Kidney epithelial cell (primary cell): Measurements from ENCODE around the gene DDX5. TPM values are rescaled to one million over a fixed set of nuclear protein-coding genes. Genes with fewer than 3 reads are reported as not detected.
"Not testable (repeated sequence)": the region's sequence is repeated elsewhere in the genome, so short reads cannot be mapped to it uniquely, and the experiment has no call there.

Experiments
- DNase-seq: peaks from one replicate; pipeline ENCODE4 v3.0.0-alpha.2; 2010; ENCODE audit warnings: low read depth
- H3K27me3 ChIP-seq: 2 replicates; pipeline ENCODE4 v1.6.0; 2011; ENCODE audit warnings: low read length; ENCODE audit not compliant: control insufficient read depth, insufficient read depth
- H3K36me3 ChIP-seq: 2 replicates; pipeline ENCODE4 v1.5.1; 2011; ENCODE audit warnings: low read length; ENCODE audit not compliant: control insufficient read depth, insufficient read depth
- H3K4me3 ChIP-seq: 2 replicates; pipeline ENCODE4 v1.5.1; 2011; ENCODE audit warnings: low read depth, mild to moderate bottlenecking, control low read depth, low read length
- total RNA-seq: library from RNA; depleted of rRNA; stranded (reverse); fragments of >200 nt; gene quantifications from 2 replicates; pipeline ENCODE4 v1.2.3, GENCODE V29; 2015
- TF ChIP-seq, protein P1 (sequence below): IDR thresholded peaks from 2 replicates; pipeline ENCODE4 v1.5.1; 2011; ENCODE audit warnings: mild to moderate bottlenecking, moderate library complexity, low read length, control low read depth, inconsistent platforms; ENCODE audit not compliant: insufficient read depth, poor library complexity, severe bottlenecking

DDX5 gene
- total RNA-seq, 1 donor from 2014 or later: 1,044 TPM

DNA sequence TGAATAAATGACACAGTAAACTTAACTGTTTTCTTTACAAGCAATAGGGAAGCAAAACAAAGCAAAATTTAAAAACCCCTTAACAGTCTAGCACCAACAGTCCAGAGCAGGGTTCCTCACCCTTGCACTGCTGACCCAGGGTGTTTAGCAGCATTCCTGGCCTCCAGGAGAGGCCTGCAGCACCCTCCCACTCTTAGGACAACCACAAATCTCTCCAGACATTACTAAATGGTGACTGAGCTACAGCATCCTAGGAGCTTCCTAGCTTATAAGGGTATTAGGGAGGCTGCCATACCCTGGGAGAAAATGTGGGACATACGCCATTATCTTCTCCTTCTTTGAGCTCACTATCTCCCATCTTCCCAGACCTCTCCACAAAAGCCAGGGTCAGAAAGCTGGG lies 25.1 kb downstream of the DDX5 start:
- H3K36me3 ChIP-seq: peaks cover 1% of the 10 kb centered on the region
- no peaks in the 10 kb centered on the region for H3K27me3 ChIP-seq
- H3K4me3 ChIP-seq: no peak overlapping the region
- no peak for DNase-seq
- TF ChIP-seq, protein P1, sequence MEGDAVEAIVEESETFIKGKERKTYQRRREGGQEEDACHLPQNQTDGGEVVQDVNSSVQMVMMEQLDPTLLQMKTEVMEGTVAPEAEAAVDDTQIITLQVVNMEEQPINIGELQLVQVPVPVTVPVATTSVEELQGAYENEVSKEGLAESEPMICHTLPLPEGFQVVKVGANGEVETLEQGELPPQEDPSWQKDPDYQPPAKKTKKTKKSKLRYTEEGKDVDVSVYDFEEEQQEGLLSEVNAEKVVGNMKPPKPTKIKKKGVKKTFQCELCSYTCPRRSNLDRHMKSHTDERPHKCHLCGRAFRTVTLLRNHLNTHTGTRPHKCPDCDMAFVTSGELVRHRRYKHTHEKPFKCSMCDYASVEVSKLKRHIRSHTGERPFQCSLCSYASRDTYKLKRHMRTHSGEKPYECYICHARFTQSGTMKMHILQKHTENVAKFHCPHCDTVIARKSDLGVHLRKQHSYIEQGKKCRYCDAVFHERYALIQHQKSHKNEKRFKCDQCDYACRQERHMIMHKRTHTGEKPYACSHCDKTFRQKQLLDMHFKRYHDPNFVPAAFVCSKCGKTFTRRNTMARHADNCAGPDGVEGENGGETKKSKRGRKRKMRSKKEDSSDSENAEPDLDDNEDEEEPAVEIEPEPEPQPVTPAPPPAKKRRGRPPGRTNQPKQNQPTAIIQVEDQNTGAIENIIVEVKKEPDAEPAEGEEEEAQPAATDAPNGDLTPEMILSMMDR: no peak

DNA sequence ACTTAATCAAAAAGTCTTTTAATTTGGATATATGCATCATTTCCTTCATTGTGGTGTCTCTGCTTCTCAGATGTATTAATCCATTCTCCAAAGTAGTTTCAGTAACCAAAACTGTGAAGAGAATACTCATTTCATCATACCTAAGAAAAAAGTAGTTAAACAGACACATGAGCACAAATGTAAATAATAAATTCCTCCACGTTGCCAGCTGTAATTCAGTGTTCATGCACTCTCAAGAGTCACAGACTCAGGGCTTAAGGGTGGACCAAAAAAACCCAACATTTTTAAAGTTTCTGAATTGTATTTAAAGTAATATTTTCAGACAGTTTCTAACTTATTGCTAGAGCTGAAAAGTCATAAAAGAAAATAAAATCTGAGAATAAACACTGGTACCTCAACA lies 28.2 kb downstream of the DDX5 start:
- TF ChIP-seq, protein P1: no peak
- no peak for DNase-seq
- Histone ChIP-seq H3K27me3 (no peaks in the 10 kb centered on the region), H3K36me3 (no peaks in the 10 kb centered on the region), H3K4me3 (no peak overlapping the region)

DNA sequence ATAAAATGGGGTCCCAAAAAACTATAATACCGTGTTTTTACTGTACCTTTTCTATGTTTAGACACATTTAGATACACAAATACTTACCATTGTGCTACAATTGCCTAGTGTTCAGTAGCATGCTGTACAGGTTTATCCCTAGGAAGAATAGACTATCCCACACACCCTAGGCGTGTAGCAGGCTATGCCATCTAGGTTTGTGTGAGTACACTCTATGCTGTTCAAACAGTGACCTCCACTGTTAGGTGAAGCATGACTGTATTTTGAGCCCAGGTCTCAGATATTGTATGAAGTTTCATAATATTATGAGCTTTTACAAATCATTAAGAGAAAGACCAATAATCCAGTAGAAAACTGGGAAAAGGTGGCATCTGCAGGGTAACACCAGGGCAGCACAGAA lies 33.5 kb downstream of the DDX5 start:
- Histone ChIP-seq H3K27me3 (no peaks in the 10 kb centered on the region), H3K36me3 (no peaks in the 10 kb centered on the region), H3K4me3 (no peak overlapping the region)
- TF ChIP-seq, protein P1: no peak
- DNase-seq: no peak

DNA sequence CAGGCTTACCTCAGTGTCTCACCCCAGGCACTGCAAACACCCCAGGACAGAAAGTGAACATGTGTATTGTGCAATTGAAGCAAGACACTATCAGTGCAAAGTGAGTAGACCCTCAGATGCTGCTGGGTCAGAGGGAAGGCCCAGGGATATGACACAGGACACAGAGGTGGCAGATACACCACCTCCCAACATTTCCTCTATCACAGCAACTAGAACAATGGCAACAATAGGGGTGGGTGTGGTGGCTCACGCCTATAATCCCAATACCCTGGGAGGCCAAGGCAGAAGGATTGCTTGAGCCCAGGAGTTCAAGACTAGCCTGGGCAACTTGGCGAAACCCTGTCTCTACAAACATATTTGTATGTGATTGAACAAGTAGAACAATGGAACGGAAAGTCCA lies 34.6 kb downstream of the DDX5 start:
- H3K36me3 ChIP-seq: no peaks in the 10 kb centered on the region
- H3K4me3 ChIP-seq: no peak overlapping the region
- DNase-seq: no peak
- no peaks in the 10 kb centered on the region for H3K27me3 ChIP-seq
- TF ChIP-seq, protein P1: no peak

DNA sequence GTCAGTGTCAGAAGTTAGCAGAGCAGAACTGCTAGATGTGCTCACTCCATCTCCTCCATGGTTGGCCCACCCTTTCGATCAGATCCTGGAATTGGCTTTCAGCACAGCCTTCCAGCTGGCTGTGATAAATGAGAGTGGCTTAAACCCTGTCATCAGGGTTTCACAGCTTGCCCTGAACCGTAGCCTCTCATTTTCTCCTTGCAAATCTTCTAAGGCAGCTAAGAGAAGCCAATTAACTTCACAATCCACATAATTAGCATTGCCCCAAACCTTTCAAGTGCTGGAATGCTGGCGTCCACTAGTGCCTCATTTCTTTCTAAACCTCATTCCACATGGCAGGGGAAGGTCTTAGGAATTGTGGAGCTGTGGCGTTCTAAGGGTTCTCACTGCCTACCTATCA lies 35.5 kb downstream of the DDX5 start:
- H3K36me3 ChIP-seq: no peaks in the 10 kb centered on the region
- TF ChIP-seq, protein P1: no peak
- DNase-seq: no peak

DNA sequence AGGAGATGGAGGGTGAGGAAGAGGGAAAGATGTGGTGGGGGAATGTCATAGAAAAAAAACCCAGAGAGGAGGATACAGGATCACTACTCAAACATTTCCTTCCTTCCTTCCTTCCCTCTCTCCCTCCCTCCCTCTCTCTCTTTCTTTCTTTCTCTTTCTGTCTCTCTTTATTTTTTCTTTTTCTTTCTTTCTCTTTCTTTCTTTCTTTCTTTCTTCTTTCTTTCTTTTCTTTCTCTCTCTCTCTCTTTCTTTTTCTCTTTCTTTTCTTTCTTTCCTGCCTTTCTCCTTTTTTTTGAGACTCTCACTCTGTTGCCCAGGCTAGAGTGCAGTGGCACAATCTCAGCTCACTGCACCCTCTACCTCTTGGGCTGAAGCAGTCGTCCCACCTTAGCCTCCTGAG lies 39.3 kb downstream of the DDX5 start:
- DNase-seq, H3K27me3 ChIP-seq, H3K36me3 ChIP-seq, H3K4me3 ChIP-seq: not testable (repeated sequence)

More for the DNA sequence above, 35.5 kb downstream of the DDX5 start:
- Histone ChIP-seq H3K4me3 (no peak overlapping the region), H3K27me3 (no peaks in the 10 kb centered on the region)
